Brain microvascular endothelial cell (primary cell): ENCODE measurements around the gene IFT88.

Experiments
- DNase-seq: peaks from one replicate; pipeline ENCODE4 v3.0.0-alpha.2; 2020
- H3K27ac ChIP-seq: fragments of 250-450 bp; sonication (Bioruptor Pico); 2 replicates; pipeline ENCODE4 v1.5.1; 2020; ENCODE audit warnings: mild to moderate bottlenecking, moderate library complexity
- H3K27me3 ChIP-seq: fragments of 250-450 bp; sonication (Bioruptor Pico); replicated peaks from 2 replicates; pipeline ENCODE4 v1.5.1; 2020; ENCODE audit warnings: mild to moderate bottlenecking
- H3K36me3 ChIP-seq: fragments of 250-450 bp; sonication (Bioruptor Pico); replicated peaks from 2 replicates; pipeline ENCODE4 v1.5.1; 2020; ENCODE audit warnings: mild to moderate bottlenecking
- H3K4me3 ChIP-seq: 2 replicates; pipeline ENCODE4 v1.5.1; 2011; ENCODE audit warnings: low read depth, mild to moderate bottlenecking, control low read depth, low read length, moderate library complexity
- CTCF ChIP-seq: IDR thresholded peaks from 2 replicates; pipeline ENCODE4 v1.5.1; 2011; ENCODE audit warnings: low read depth, mild to moderate bottlenecking, moderate library complexity, low read length, control low read depth, inconsistent platforms; ENCODE audit errors: missing control alignments
- in situ Hi-C: cut with HindIII; loops from 2 replicates; pipeline ENCODE4 v1.10.0; 2017; ENCODE audit warnings: low sequenced_read_pairs, low pct_ligation_motif_present

Gene IFT88

DNA sequence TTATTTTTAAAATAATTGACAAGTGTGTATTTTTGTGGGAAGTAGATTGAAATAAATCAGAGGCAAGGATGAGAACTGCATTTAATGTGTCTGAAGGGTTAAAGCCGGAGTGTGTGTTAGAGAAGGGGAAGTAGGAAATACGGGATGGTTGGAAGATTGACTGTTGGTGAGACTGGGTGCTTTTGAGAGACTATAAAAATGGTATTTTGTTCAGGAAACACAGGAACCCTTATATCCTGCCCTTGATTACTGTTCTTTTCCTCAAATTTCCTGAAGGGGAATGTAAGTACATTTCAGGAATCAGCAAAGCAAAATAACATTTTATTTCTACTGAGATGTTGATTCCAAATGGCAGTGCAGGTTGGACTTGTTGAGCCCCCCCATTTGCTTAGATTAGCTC is 15.1 kb downstream of the IFT88 start:
- Histone ChIP-seq H3K27me3 (no peaks in the 10 kb centered on the region), H3K36me3 (no peaks in the 10 kb centered on the region), H3K27ac (no peak overlapping the region), H3K4me3 (no peak overlapping the region)
- no peak for DNase-seq
- no peak for TF ChIP-seq CTCF
- in situ Hi-C loops: no loop called here

DNA sequence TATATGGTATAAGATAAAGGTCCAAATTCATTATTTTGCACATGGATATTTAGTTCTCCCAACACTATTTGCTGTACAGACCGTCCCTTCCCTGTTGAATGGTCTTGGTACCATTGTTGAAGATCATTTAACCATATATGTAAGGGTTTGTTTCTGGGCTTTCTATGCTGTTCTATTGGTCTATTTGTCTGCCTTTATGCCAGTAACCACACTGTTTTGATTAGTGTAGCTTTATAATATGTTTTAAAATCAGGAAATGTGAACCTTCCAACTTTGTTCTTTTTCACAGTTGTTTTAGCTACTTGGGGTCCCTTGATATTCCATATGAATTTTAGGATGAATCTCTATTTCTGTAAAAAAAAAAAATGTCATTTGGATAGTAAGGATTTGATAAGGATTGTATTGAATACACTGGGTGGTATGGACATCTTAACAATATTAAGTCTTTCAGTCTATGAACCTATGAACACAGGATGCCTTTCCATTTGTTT is 16.9 kb downstream of the IFT88 start:
- H3K36me3 ChIP-seq: no peaks in the 10 kb centered on the region
- DNase-seq: no peak
- no peak overlapping the region for H3K4me3 ChIP-seq
- in situ Hi-C loops: no loop called here
- no peak overlapping the region for H3K27ac ChIP-seq
- H3K27me3 ChIP-seq: no peaks in the 10 kb centered on the region
- no peak for TF ChIP-seq CTCF

DNA sequence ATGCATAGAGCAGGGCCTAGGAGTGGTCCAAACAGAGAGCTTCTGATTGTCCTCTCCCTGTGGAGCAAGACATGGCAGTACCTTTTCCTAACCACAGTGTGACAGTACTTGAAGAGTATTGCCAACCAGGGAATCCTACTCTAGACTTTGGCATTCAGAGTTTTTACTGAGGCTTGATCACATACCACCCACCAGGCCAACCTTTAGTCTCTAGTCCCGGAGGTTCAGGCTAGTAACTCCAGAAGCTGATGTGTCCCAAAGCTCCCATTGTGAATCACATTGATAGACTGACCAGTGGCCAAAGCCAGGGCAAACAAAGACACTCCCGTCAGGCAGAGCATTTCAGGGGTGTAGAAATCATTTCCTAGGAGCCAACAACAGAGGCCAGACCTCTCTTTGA is 18.4 kb downstream of the IFT88 start:
- Histone ChIP-seq H3K27me3 (no peaks in the 10 kb centered on the region), H3K27ac (no peak overlapping the region), H3K4me3 (no peak overlapping the region), H3K36me3 (no peaks in the 10 kb centered on the region)
- DNase-seq: no peak
- TF ChIP-seq CTCF: no peak
- in situ Hi-C loops: no loop called here

DNA sequence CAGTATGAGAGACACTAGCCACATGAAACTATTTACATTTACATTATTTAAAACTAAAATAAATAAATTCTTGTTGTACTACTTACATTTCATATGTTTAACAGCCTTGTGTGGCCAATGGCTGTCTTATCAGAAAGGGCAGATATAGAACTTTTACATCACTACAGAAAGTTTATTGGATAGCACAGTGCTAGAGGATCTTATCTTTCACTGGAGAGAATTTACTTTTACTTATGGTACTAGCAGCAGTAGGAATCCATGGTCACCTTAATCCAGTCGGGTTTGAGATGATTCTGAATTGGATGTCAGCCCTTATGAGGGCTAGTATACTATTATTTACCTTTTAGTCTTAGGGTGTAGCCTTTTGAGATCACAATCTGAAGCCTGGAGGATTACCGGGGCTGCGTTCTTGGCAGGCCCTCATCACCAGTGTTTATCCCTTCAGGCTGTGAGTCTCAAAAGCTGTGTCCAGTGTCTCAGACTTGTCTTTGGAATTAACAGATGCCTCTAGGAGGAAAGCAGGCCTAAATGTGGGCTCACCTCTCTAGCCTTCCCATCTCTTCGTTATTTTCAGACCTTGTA is 21.7 kb downstream of the IFT88 start:
- H3K27me3 ChIP-seq: no peaks in the 10 kb centered on the region
- no peak overlapping the region for H3K27ac ChIP-seq
- no peaks in the 10 kb centered on the region for H3K36me3 ChIP-seq
- TF ChIP-seq CTCF: no peak
- no peak overlapping the region for H3K4me3 ChIP-seq
- in situ Hi-C loops: no loop called here
- no peak for DNase-seq

GRCh38 chr13:20590561-20590960 is 23.6 kb downstream of the IFT88 start:
- H3K27me3 ChIP-seq: no peaks in the 10 kb centered on the region
- in situ Hi-C loops: no loop called here
- no peak for TF ChIP-seq CTCF
- H3K4me3 ChIP-seq: no peak overlapping the region
- DNase-seq: no peak
- H3K27ac ChIP-seq: no peak overlapping the region
- H3K36me3 ChIP-seq: no peaks in the 10 kb centered on the region

GRCh38 chr13:20592606-20593005 is 25.6 kb downstream of the IFT88 start:
- Histone ChIP-seq H3K4me3 (no peak overlapping the region), H3K27me3 (no peaks in the 10 kb centered on the region), H3K27ac (no peak overlapping the region), H3K36me3 (no peaks in the 10 kb centered on the region)
- TF ChIP-seq CTCF: no peak
- no peak for DNase-seq
- in situ Hi-C loops: no loop called here
